Measurements from ENCODE around the gene SDC4. TPM values are rescaled to one million over a fixed set of nuclear protein-coding genes. Genes with fewer than 3 reads are reported as not detected.

SDC4 gene
- total and polyA plus RNA-seq, 10 of the 15 experiments (the other 5 are each of a cell fraction or from before 2014, with no cell fraction given): 0.52 to 11.3 (median 1.4) TPM

GRCh38 chr20:45288860-45289259 is 59.4 kb downstream of the SDC4 start:
- H3K36me3 ChIP-seq (ENCODE audit: control insufficient read depth in 2 of 2, insufficient read depth in 2 of 2, low read length in 1 of 2): no peaks in the 10 kb centered on the region
- DNase-seq (ENCODE audit: low read depth, low spot score) (no peak), ATAC-seq (no peak), FAIRE-seq (no peak)
- TF ChIP-seq SMAD1 (IDR thresholded peaks at IDR 0.05; ENCODE audit: low read depth, partially characterized antibody) (no peak), DPF2 (IDR thresholded peaks at IDR 0.05) (no peak), NR2F1 (conservative IDR thresholded peaks at IDR 0.05) (no peak), SMAD5 (IDR thresholded peaks at IDR 0.05; ENCODE audit: low read depth) (no peak), GATAD2B (conservative IDR thresholded peaks at IDR 0.05; ENCODE audit: low read depth) (no peak), ZNF592 (IDR thresholded peaks at IDR 0.05) (no peak), MYC (IDR thresholded peaks at IDR 0.05; ENCODE audit: insufficient read depth, insufficient read length, insufficient replicate concordance, low read length, severe bottlenecking) (no peak), SRF (IDR thresholded peaks at IDR 0.05; ENCODE audit: low read depth in 2 of 2, low read length in 2 of 2) (no peak), GABPA (IDR thresholded peaks at IDR 0.05; ENCODE audit: low read depth) (no peak)
- TF ChIP-seq, protein P1, sequence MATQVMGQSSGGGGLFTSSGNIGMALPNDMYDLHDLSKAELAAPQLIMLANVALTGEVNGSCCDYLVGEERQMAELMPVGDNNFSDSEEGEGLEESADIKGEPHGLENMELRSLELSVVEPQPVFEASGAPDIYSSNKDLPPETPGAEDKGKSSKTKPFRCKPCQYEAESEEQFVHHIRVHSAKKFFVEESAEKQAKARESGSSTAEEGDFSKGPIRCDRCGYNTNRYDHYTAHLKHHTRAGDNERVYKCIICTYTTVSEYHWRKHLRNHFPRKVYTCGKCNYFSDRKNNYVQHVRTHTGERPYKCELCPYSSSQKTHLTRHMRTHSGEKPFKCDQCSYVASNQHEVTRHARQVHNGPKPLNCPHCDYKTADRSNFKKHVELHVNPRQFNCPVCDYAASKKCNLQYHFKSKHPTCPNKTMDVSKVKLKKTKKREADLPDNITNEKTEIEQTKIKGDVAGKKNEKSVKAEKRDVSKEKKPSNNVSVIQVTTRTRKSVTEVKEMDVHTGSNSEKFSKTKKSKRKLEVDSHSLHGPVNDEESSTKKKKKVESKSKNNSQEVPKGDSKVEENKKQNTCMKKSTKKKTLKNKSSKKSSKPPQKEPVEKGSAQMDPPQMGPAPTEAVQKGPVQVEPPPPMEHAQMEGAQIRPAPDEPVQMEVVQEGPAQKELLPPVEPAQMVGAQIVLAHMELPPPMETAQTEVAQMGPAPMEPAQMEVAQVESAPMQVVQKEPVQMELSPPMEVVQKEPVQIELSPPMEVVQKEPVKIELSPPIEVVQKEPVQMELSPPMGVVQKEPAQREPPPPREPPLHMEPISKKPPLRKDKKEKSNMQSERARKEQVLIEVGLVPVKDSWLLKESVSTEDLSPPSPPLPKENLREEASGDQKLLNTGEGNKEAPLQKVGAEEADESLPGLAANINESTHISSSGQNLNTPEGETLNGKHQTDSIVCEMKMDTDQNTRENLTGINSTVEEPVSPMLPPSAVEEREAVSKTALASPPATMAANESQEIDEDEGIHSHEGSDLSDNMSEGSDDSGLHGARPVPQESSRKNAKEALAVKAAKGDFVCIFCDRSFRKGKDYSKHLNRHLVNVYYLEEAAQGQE (IDR thresholded peaks at IDR 0.05; ENCODE audit: low read depth, low read length): no peak
- H2AFZ ChIP-seq (ENCODE audit: control insufficient read depth, low read depth, low read length): no peak overlapping the region
- H3K79me2 ChIP-seq (ENCODE audit: control insufficient read depth, insufficient read depth, low read length): no peaks in the 10 kb centered on the region
- H3K4me2 ChIP-seq (ENCODE audit: control insufficient read depth, insufficient read depth): no peak overlapping the region
- RAD21 ChIA-PET (ENCODE audit: unreplicated experiment): no interaction called here
- H3K4me3 ChIP-seq: no peak overlapping the region
- in situ Hi-C loops (cut with MboI): no loop called here
- no TSS peak for BruUV-seq (replicated peaks)
- no peak overlapping the region for H3K9ac ChIP-seq (ENCODE audit: control insufficient read depth, insufficient read depth, low read length)
- SMC1A ChIA-PET (ENCODE audit: uncharacterized antibody, unreplicated experiment): no interaction called here
- H4K20me1 ChIP-seq (ENCODE audit: control insufficient read depth, insufficient read depth): no peaks in the 10 kb centered on the region
- 22% methylated on average over 5 of the region's 5 CpGs for WGBS (ENCODE audit: insufficient coverage, insufficient replicate concordance, low lambda C conversion rate, missing lambda C conversion rate)
- H3K27ac ChIP-seq (ENCODE audit: control insufficient read depth, insufficient read depth): no peak overlapping the region
- no peaks in the 10 kb centered on the region for H3K4me1 ChIP-seq (ENCODE audit: control insufficient read depth, insufficient read depth, low read length)
- CTCF ChIA-PET: interaction anchor here (4.4 kb wide), 1 partner anchor 193 kb away, joined by 30 read pairs; no protein-coding TSS in a partner anchor
- H3K9me3 ChIP-seq (replicated peaks; ENCODE audit: control insufficient read depth, insufficient read depth, low read length): no peaks in the 10 kb centered on the region
- intact Hi-C loops (cut with micrococcal nuclease; ENCODE audit: unreplicated experiment): no loop called here
- POLR2A ChIA-PET: no interaction called here
- peaks cover 4% of the 10 kb centered on the region in 2 experiments for H3K27me3 ChIP-seq (replicated peaks in 1 of 2; ENCODE audit: control insufficient read depth in 2 of 2, insufficient read depth in 2 of 2, low read length in 1 of 2)

Data from GM12878 (cell line).